Measurements from ENCODE around the gene GALNT10.
A peak's percentile ranks its signal among the peaks of the same experiment; 100 is the strongest.

The GALNT10 gene

GRCh38 chr5:154269414-154269813 lies 78.9 kb downstream of the GALNT10 start:
- no peak for DNase-seq (ENCODE audit: extremely low spot score)
- ChIA-PET CTCF (interaction anchor here (1.2 to 3.2 kb wide), 3 partner anchors 11 to 33 kb away, joined by 4 to 8 read pairs (median 5); no protein-coding TSS in a partner anchor), POLR2A (interaction anchor here (0.7 kb wide), 1 partner anchor 13 kb away, joined by 3 read pairs; no protein-coding TSS in a partner anchor)
- TF ChIP-seq CTCF (IDR thresholded peaks at IDR 0.05; ENCODE audit: control extremely low read depth, extremely low read depth, low read depth, missing control alignments): no peak

GRCh38 chr5:154271466-154271865 lies 80.9 kb downstream of the GALNT10 start:
- CTCF ChIA-PET: interaction anchor here (1.5 kb wide), 1 partner anchor 9 kb away, joined by 5 read pairs; no protein-coding TSS in a partner anchor
- no peak for TF ChIP-seq CTCF (IDR thresholded peaks at IDR 0.05; ENCODE audit: control extremely low read depth, extremely low read depth, low read depth, missing control alignments)
- POLR2A ChIA-PET: no interaction called here
- no peak for DNase-seq (ENCODE audit: extremely low spot score)

GRCh38 chr5:154271936-154272514 lies 81.5 kb downstream of the GALNT10 start:
- POLR2A ChIA-PET: no interaction called here
- DNase-seq (ENCODE audit: extremely low spot score): no peak
- TF ChIP-seq CTCF (IDR thresholded peaks at IDR 0.05; ENCODE audit: control extremely low read depth, extremely low read depth, low read depth, missing control alignments): no peak
- CTCF ChIA-PET: interaction anchor here (1.5 to 4.1 kb wide), 2 partner anchors 9 to 134 kb away, joined by 5 to 16 read pairs; no protein-coding TSS in a partner anchor

- ChIA-PET POLR2A (no interaction called here), CTCF (interaction anchor here (1.3 to 4.1 kb wide), 2 partner anchors 40 to 132 kb away, joined by 3 to 16 read pairs; no protein-coding TSS in a partner anchor)
- TF ChIP-seq CTCF (IDR thresholded peaks at IDR 0.05; ENCODE audit: control extremely low read depth, extremely low read depth, low read depth, missing control alignments): no peak
- peak; percentile 31 for DNase-seq (ENCODE audit: extremely low spot score)
Observed at GRCh38 chr5:154273028-154273617, 82.6 kb downstream of the GALNT10 start.

- POLR2A ChIA-PET: no interaction called here
- no peak for TF ChIP-seq CTCF (IDR thresholded peaks at IDR 0.05; ENCODE audit: control extremely low read depth, extremely low read depth, low read depth, missing control alignments)
- CTCF ChIA-PET: interaction anchor here (1.0 to 4.1 kb wide), 5 partner anchors 11 to 131 kb away, joined by 3 to 16 read pairs (median 7); no protein-coding TSS in a partner anchor
Observed at GRCh38 chr5:154273963-154274827, 83.7 kb downstream of the GALNT10 start.

GRCh38 chr5:154274828-154275185 lies 84.3 kb downstream of the GALNT10 start:
- POLR2A ChIA-PET: no interaction called here
- no peak for TF ChIP-seq CTCF (IDR thresholded peaks at IDR 0.05; ENCODE audit: control extremely low read depth, extremely low read depth, low read depth, missing control alignments)
- no peak for DNase-seq (ENCODE audit: extremely low spot score)
- CTCF ChIA-PET: interaction anchor here (1.0 to 4.1 kb wide), 5 partner anchors 10 to 131 kb away, joined by 3 to 16 read pairs (median 7); no protein-coding TSS in a partner anchor

More at GRCh38 chr5:154273963-154274827, 83.7 kb downstream of the GALNT10 start:
- no peak for DNase-seq (ENCODE audit: extremely low spot score)
